HCT116 (cell line): ENCODE results near the gene GLS2. TPM values are rescaled to one million over a fixed set of nuclear protein-coding genes. Genes with fewer than 3 reads are reported as not detected.

Experiments used
- ATAC-seq: fragments of 200-7000 bp; cut with Tn5 transposase; 2 replicates; pipeline ENCODE4 v1.9.1; 2020; ENCODE audit warnings: mild to moderate bottlenecking, moderate library complexity
- BruUV-seq: library from RNA; stranded (reverse); fragments of 400-500 nt; replicated peaks from 2 replicates; lab custom pipeline; 2021; lab: Mats Ljungman, UMichigan
- CTCF ChIA-PET: fragments of 300-600 bp; sonication (Branson Sonifier 250); formaldehyde crosslinking; loops from one replicate; lab custom pipeline; 2021; ENCODE audit warnings: antibody characterized with exemption; lab: Charles Lee
- POLR2A ChIA-PET: fragments of 300-600, 350-600 bp; sonication (Branson Sonifier 250); formaldehyde crosslinking; loops from one replicate; lab custom pipeline; 2021; ENCODE audit warnings: antibody characterized with exemption; lab: Charles Lee
- RAD21 ChIA-PET, 2 experiments: fragments of 300-600 bp; sonication (Branson Sonifier 250); formaldehyde crosslinking; loops; one replicate each; lab custom pipeline; 2023; ENCODE audit warnings: low total read pairs in 2 of 2; ENCODE audit not compliant: uncharacterized antibody in 2 of 2, unreplicated experiment in 2 of 2, low non-redundant PET in 1 of 2; lab: Charles Lee
- DNase-seq: peaks from one replicate; pipeline ENCODE4 v3.0.0-alpha.2; 2010; ENCODE audit warnings: low read depth, low spot score
- H2AFZ ChIP-seq: fragments of 200-600 bp; shearing (Covaris generic), sonication (generic); 2 replicates; pipeline ENCODE4 v1.6.1; 2017; ENCODE audit warnings: low read depth, mixed run types, mixed read lengths, antibody characterized with exemption, low read length; ENCODE audit not compliant: poor library complexity, severe bottlenecking
- H3K27ac ChIP-seq: 2 replicates; pipeline ENCODE4 v1.5.1; 2012; ENCODE audit warnings: low read depth, low read length
- H3K27me3 ChIP-seq: fragments of 200-600 bp; sonication (generic); 2 replicates; pipeline ENCODE4 v1.6.1; 2016; ENCODE audit warnings: mixed run types, low read length, mixed read lengths; ENCODE audit not compliant: insufficient read depth
- H3K36me3 ChIP-seq, 2 experiments: fragments of 200-500 bp in 1 of 2; fragments of 200-600 bp in 1 of 2; sonication (Bioruptor generic) in 1 of 2; sonication (generic) in 1 of 2; 2 replicates each; pipeline versions ENCODE4 v1.5.1 to v1.6.1; 2014 to 2016; ENCODE audit warnings: low read length in 2 of 2, inconsistent platforms in 1 of 2, mixed read lengths in 1 of 2, mixed run types in 1 of 2; ENCODE audit not compliant: insufficient read depth in 2 of 2, control insufficient read depth in 1 of 2
- H3K4me1 ChIP-seq, 2 experiments: fragments of 200-600 bp in 1 of 2; sonication (generic) in 1 of 2; 2 replicates each; pipeline versions ENCODE4 v1.5.1 to v1.6.1; 2012 to 2017; ENCODE audit warnings: low read length in 2 of 2, inconsistent platforms in 1 of 2, mild to moderate bottlenecking in 1 of 2, mixed read lengths in 1 of 2, mixed run types in 1 of 2, moderate library complexity in 1 of 2; ENCODE audit not compliant: insufficient read depth in 2 of 2, control insufficient read depth in 1 of 2
- H3K4me2 ChIP-seq: fragments of 200-600 bp; sonication (generic); 2 replicates; pipeline ENCODE4 v1.6.1; 2017; ENCODE audit warnings: mixed run types, low read length, mixed read lengths
- H3K4me3 ChIP-seq, 2 experiments: fragments of 200-600 bp in 1 of 2; sonication (generic) in 1 of 2; replicated peaks in 1 of 2; 2 replicates each; pipeline ENCODE4 v1.5.1; 2011 to 2016; ENCODE audit warnings: low read length in 2 of 2, control low read depth in 1 of 2, low read depth in 1 of 2, mild to moderate bottlenecking in 1 of 2, mixed read lengths in 1 of 2, mixed run types in 1 of 2
- H3K79me2 ChIP-seq: fragments of 200-600 bp; sonication (generic); 2 replicates; pipeline ENCODE4 v1.6.1; 2017; ENCODE audit warnings: mild to moderate bottlenecking, mixed run types, low read length, moderate library complexity, mixed read lengths; ENCODE audit not compliant: insufficient read depth
- H3K9ac ChIP-seq: fragments of 200-600 bp; sonication (generic); 2 replicates; pipeline ENCODE4 v1.6.1; 2016; ENCODE audit warnings: low read length, mixed read lengths
- H3K9me2 ChIP-seq: fragments of 200-600 bp; sonication (generic), shearing (Covaris generic); 2 replicates; pipeline ENCODE4 v1.6.1; 2017; ENCODE audit warnings: mixed run types, mild to moderate bottlenecking, moderate library complexity; ENCODE audit not compliant: insufficient read depth
- H3K9me3 ChIP-seq, 2 experiments: fragments of 200-500 bp in 1 of 2; fragments of 200-600 bp in 1 of 2; sonication (Bioruptor generic) in 1 of 2; sonication (generic) in 1 of 2; 2 replicates each; pipeline ENCODE4 v1.6.1; 2014 to 2017; ENCODE audit warnings: low read length in 2 of 2, mixed read lengths in 2 of 2, inconsistent platforms in 1 of 2, low read depth in 1 of 2, mild to moderate bottlenecking in 1 of 2, mixed run types in 1 of 2, moderate library complexity in 1 of 2; ENCODE audit not compliant: control insufficient read depth in 1 of 2, insufficient read depth in 1 of 2
- H4K20me1 ChIP-seq: fragments of 200-600 bp; sonication (generic), shearing (Covaris generic); 2 replicates; pipeline ENCODE4 v1.6.1; 2017; ENCODE audit warnings: mixed run types, mild to moderate bottlenecking, moderate library complexity; ENCODE audit not compliant: insufficient read depth
- CBX3 ChIP-seq: IDR thresholded peaks from 2 replicates; pipeline ENCODE4 v1.6.1; 2012; ENCODE audit warnings: low read depth
- ELF1 ChIP-seq: IDR thresholded peaks from 2 replicates; pipeline ENCODE4 v1.6.1; 2012; ENCODE audit warnings: low read depth, borderline replicate concordance
- EZH2 ChIP-seq: fragments of 200-600 bp; sonication (generic); IDR thresholded peaks from 2 replicates; pipeline ENCODE4 v1.6.1; 2017; ENCODE audit warnings: antibody characterized with exemption, mixed run types
- POLR2A ChIP-seq: IDR thresholded peaks from 2 replicates; pipeline ENCODE4 v1.7.0; 2011; ENCODE audit warnings: borderline replicate concordance; ENCODE audit not compliant: insufficient read depth, insufficient read length; ENCODE audit errors: extremely low read depth
- RAD21 ChIP-seq: IDR thresholded peaks from 2 replicates; pipeline ENCODE4 v1.6.1; 2012; ENCODE audit warnings: low read depth, mild to moderate bottlenecking
- REST ChIP-seq: IDR thresholded peaks from 2 replicates; pipeline ENCODE4 v1.6.1; 2012; ENCODE audit warnings: low read depth
- SIN3A ChIP-seq: IDR thresholded peaks from 2 replicates; pipeline ENCODE4 v1.6.1; 2012; ENCODE audit warnings: low read depth
- SRF ChIP-seq: IDR thresholded peaks from 2 replicates; pipeline ENCODE4 v1.6.1; 2012; ENCODE audit warnings: low read depth
- YY1 ChIP-seq: IDR thresholded peaks from 2 replicates; pipeline ENCODE4 v1.6.1; 2011; ENCODE audit warnings: low read length, low read depth, moderate library complexity, mild to moderate bottlenecking; ENCODE audit not compliant: insufficient replicate concordance; ENCODE audit errors: extremely low read depth
- ZBTB33 ChIP-seq: IDR thresholded peaks from 2 replicates; pipeline ENCODE4 v1.6.1; 2011; ENCODE audit warnings: mild to moderate bottlenecking, low read length, moderate library complexity; ENCODE audit not compliant: insufficient replicate concordance; ENCODE audit errors: extremely low read depth
- ZFX ChIP-seq: fragments of 450-650 bp; IDR thresholded peaks from 2 replicates; pipeline ENCODE4 v1.6.1; 2017
- intact Hi-C: fragments of 100-400 bp; cut with micrococcal nuclease; formaldehyde crosslinking; loops from 2 replicates; pipeline ENCODE4 v1.10.0; 2022
- total RNA-seq: library from RNA; stranded (reverse); gene quantifications from one replicate; pipeline ENCODE4 v1.2.1, GENCODE V29; 2021; ENCODE audit not compliant: unreplicated experiment

Gene GLS2
- total RNA-seq, 1 experiment from 2014 or later: not detected

- intact Hi-C loops: no loop called here
- Histone ChIP-seq H3K9ac (no peak overlapping the region), H3K4me1 (peaks cover 0 to 12% of the 10 kb centered on the region in 2 experiments; a peak in 2 of 4 replicates), H3K9me3 (no peaks in the 10 kb centered on the region), H3K9me2 (no peaks in the 10 kb centered on the region), H3K27ac (no peak overlapping the region), H3K27me3 (no peaks in the 10 kb centered on the region), H4K20me1 (no peaks in the 10 kb centered on the region), H3K36me3 (no peaks in the 10 kb centered on the region), H3K79me2 (no peaks in the 10 kb centered on the region), H3K4me3 (no peak overlapping the region), H3K4me2 (no peak overlapping the region), H2AFZ (no peak overlapping the region)
- DNase-seq (no peak), ATAC-seq (no peak)
- ChIA-PET POLR2A (interaction anchor here (1.2 kb wide), 1 partner anchor 9 kb away, joined by 3 read pairs; the partner anchor contains the start of gene TIMELESS), CTCF (interaction anchor here (0.6 kb wide), 1 partner anchor 142 kb away, joined by 3 read pairs; the partner anchor contains the start of gene CNPY2), RAD21 (no interaction called here)
- TF ChIP-seq REST: no peak
- no peak for TF ChIP-seq YY1
- no peak for TF ChIP-seq EZH2
- TF ChIP-seq RAD21: no peak
- no peak for TF ChIP-seq SIN3A
- no TSS peak for BruUV-seq
Observed at GRCh38 chr12:56457817-56458216, 30.1 kb downstream of the GLS2 start.

- BruUV-seq: no TSS peak
- ATAC-seq (no peak), DNase-seq (no peak)
- CTCF ChIA-PET: interaction anchor here (2.4 kb wide), 1 partner anchor 10 kb away, joined by 7 read pairs; no protein-coding TSS in a partner anchor
- no peaks in the 10 kb centered on the region for H3K9me3 ChIP-seq
- H3K4me2 ChIP-seq: no peak within 1 kb of the TSS
- no peak within 1 kb of the TSS for H3K27ac ChIP-seq
- H3K79me2 ChIP-seq: no peaks in the 10 kb centered on the region
- H4K20me1 ChIP-seq: no peaks in the 10 kb centered on the region
- peaks cover 3 to 6% of the 10 kb centered on the region in 2 experiments; a peak in 3 of 4 replicates for H3K4me1 ChIP-seq
- no peaks in the 10 kb centered on the region for H3K36me3 ChIP-seq
- POLR2A ChIA-PET: no interaction called here
- H3K4me3 ChIP-seq: no peak within 1 kb of the TSS
- no peaks in the 10 kb centered on the region for H3K9me2 ChIP-seq
- no peak within 1 kb of the TSS for H2AFZ ChIP-seq
- intact Hi-C loops: no loop called here
- RAD21 ChIA-PET: interaction anchor here in 1 of 2 experiments (0.8 kb wide), 1 partner anchor 139 kb away, joined by 3 read pairs; no protein-coding TSS in a partner anchor
- no peaks in the 10 kb centered on the region for H3K27me3 ChIP-seq
- H3K9ac ChIP-seq: no peak within 1 kb of the TSS
- TF ChIP-seq SRF (no peak), CBX3 (no peak), ZFX (no peak), ZBTB33 (no peak), ELF1 (no peak), REST (no peak), POLR2A (no peak)
Observed at GRCh38 chr12:56454557-56454956, 33.4 kb downstream of the GLS2 start, which contains the start of gene MIP. Gene MIP (minus strand): TSS chr12:56454657. CDS start chr12:56454613, 44 bp downstream.
